Ishikawa (cell line): Measurements from ENCODE around the gene BACH2.

Experiments
- CEBPB ChIP-seq: IDR thresholded peaks from 2 replicates; pipeline ENCODE4 v1.6.1; 2012
- CREB1 ChIP-seq: IDR thresholded peaks from 2 replicates; pipeline ENCODE4 v1.6.1; 2012; ENCODE audit warnings: low read depth
- EGR1 ChIP-seq: IDR thresholded peaks from 2 replicates; pipeline ENCODE4 v1.6.1; 2012
- EP300 ChIP-seq: IDR thresholded peaks from 2 replicates; pipeline ENCODE4 v1.6.1; 2012; ENCODE audit warnings: borderline replicate concordance
- FOXM1 ChIP-seq: IDR thresholded peaks from 2 replicates; pipeline ENCODE4 v1.6.1; 2012; ENCODE audit warnings: low read depth, borderline replicate concordance
- NFIC ChIP-seq: IDR thresholded peaks from 2 replicates; pipeline ENCODE4 v1.6.1; 2012
- RAD21 ChIP-seq: IDR thresholded peaks from 2 replicates; pipeline ENCODE4 v1.6.1; 2012; ENCODE audit warnings: low read depth
- TAF1 ChIP-seq: IDR thresholded peaks from 2 replicates; pipeline ENCODE4 v1.6.1; 2012; ENCODE audit warnings: low read depth, mild to moderate bottlenecking
- TCF12 ChIP-seq: IDR thresholded peaks from 2 replicates; pipeline ENCODE4 v1.6.1; 2012; ENCODE audit warnings: low read depth
- TEAD4 ChIP-seq: IDR thresholded peaks from 2 replicates; pipeline ENCODE4 v1.6.1; 2012
- YY1 ChIP-seq: IDR thresholded peaks from 2 replicates; pipeline ENCODE4 v1.6.1; 2012; ENCODE audit warnings: low read depth
- ZBTB7A ChIP-seq: IDR thresholded peaks from 2 replicates; pipeline ENCODE4 v1.6.1; 2012; ENCODE audit warnings: low read depth
- TF ChIP-seq, protein P1 (sequence below): IDR thresholded peaks from 2 replicates; pipeline ENCODE4 v1.6.1; 2012
- TF ChIP-seq, protein P2 (sequence below): IDR thresholded peaks from 2 replicates; pipeline ENCODE4 v1.6.1; 2012; ENCODE audit warnings: low read depth, mild to moderate bottlenecking
- TF ChIP-seq, protein P3 (sequence below): IDR thresholded peaks from 2 replicates; pipeline ENCODE4 v1.6.1; 2012

BACH2 gene

DNA sequence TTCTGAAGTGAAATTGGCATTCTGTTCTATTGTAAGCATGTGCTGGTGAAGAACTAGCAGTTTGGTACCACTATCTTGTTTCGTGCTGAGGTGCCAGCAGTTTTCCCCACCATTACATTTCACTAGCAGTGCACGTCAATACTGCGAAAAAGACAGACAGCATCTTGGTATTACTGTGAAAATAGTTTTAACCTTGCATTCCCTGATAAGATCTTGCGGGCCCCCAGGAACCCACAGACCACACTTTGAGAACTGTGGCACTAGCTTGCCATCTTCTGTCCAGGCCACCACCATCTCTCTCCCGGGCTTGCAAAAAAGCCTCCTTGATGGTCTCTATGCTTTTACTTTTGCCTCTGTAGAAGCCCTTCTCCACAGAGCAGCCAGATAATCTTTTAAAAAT lies 185.7 kb downstream of the BACH2 start:
- TF ChIP-seq, protein P1, sequence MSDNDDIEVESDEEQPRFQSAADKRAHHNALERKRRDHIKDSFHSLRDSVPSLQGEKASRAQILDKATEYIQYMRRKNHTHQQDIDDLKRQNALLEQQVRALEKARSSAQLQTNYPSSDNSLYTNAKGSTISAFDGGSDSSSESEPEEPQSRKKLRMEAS = no peak
- no peak for TF ChIP-seq CEBPB
- TF ChIP-seq EGR1 = no peak
- TF ChIP-seq RAD21 = no peak

DNA sequence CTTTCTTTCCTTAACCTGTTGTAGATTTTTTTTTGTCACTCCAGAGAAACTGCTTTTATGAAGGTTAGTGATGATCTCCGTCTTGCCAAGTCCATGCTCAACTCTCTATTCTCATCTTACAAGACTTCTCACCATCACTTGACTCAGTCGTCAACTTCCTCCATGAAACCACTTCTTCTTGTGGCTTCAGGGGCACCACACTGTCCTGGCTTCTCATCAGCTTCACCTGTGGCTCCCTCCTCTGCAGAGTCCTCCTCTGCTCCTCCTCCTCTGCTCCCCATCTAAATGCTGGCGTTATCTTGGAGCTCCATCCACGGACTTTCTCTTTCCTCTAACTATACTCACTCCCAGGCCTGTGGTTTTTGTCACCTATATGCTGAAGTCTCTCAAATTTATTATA lies 187.5 kb downstream of the BACH2 start:
- TF ChIP-seq, protein P1 = no peak
- no peak for TF ChIP-seq TEAD4
- no peak for TF ChIP-seq YY1
- TF ChIP-seq RAD21 = no peak
- TF ChIP-seq, protein P2, sequence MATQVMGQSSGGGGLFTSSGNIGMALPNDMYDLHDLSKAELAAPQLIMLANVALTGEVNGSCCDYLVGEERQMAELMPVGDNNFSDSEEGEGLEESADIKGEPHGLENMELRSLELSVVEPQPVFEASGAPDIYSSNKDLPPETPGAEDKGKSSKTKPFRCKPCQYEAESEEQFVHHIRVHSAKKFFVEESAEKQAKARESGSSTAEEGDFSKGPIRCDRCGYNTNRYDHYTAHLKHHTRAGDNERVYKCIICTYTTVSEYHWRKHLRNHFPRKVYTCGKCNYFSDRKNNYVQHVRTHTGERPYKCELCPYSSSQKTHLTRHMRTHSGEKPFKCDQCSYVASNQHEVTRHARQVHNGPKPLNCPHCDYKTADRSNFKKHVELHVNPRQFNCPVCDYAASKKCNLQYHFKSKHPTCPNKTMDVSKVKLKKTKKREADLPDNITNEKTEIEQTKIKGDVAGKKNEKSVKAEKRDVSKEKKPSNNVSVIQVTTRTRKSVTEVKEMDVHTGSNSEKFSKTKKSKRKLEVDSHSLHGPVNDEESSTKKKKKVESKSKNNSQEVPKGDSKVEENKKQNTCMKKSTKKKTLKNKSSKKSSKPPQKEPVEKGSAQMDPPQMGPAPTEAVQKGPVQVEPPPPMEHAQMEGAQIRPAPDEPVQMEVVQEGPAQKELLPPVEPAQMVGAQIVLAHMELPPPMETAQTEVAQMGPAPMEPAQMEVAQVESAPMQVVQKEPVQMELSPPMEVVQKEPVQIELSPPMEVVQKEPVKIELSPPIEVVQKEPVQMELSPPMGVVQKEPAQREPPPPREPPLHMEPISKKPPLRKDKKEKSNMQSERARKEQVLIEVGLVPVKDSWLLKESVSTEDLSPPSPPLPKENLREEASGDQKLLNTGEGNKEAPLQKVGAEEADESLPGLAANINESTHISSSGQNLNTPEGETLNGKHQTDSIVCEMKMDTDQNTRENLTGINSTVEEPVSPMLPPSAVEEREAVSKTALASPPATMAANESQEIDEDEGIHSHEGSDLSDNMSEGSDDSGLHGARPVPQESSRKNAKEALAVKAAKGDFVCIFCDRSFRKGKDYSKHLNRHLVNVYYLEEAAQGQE = no peak
- no peak for TF ChIP-seq EP300
- TF ChIP-seq TAF1 = no peak
- TF ChIP-seq CREB1 = no peak
- no peak for TF ChIP-seq FOXM1

DNA sequence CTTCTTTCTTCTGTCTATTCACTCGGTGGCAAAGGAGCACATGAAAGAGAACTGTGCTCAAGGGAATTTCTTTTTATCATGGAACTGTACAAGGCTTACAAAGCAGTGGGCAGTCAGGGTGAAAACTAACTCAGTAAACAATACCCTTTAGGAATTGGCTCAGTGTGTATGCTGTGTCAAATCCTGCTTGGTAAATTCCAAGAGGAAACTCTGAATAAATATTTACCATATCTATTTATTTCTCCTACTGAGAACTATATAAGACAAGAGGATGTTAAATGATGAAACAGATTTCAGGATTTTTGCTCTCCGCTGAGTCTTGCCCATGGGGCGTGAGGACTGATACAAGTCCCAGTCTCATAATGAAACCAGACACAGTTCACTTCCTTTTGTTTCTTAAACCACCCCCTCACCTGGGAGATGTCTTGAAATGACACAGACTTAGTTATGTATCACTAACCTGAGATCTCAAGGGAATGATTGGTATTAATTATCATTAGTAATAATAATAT lies 188.8 kb downstream of the BACH2 start:
- no peak for TF ChIP-seq RAD21
- TF ChIP-seq TCF12 = no peak
- TF ChIP-seq CEBPB = no peak
- TF ChIP-seq NFIC = no peak
- no peak for TF ChIP-seq TAF1
- no peak for TF ChIP-seq CREB1
- TF ChIP-seq FOXM1 = no peak
- no peak for TF ChIP-seq EGR1
- TF ChIP-seq, protein P2 = no peak
- no peak for TF ChIP-seq TEAD4
- no peak for TF ChIP-seq YY1
- no peak for TF ChIP-seq ZBTB7A

DNA sequence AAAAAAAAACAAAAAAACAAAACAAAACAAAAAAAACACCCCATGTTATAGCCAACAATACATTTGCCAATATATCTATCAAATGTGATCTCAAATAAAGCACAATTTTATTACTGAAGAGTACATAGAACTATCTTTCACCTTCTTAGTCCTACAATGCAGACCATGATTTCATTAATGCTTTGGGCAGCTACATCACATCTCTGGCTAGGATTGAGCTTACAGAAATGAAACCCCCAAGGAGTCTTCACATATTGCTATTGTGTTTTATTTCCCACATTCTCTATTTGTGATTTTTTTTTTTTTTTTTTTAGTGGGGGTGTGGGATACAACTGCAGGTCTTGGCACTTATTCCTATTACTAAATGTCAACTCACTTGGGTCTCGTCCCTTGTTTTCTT lies 189.3 kb downstream of the BACH2 start:
- TF ChIP-seq YY1 (no peak), RAD21 (no peak), EP300 (no peak), NFIC (no peak), ZBTB7A (no peak), EGR1 (no peak), FOXM1 (no peak)

DNA sequence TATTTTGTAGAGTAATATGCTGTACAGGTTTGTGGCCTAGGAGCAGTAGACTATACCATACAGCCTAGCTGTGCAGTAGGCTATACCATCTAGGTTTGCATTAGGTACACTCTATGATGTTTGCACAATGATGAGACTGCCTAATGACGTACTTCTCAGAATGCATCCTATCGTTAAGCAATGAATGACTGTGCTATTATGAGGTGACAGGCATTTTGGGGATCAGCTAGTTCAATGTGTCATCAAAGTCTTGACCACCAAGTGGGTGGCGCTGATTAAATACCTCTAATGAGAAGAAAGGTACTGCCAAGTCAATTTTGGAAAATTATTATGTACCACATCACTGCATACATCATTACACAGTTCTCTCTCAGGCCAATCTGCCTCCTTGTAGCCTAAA lies 190.2 kb downstream of the BACH2 start:
- TF ChIP-seq, protein P3, sequence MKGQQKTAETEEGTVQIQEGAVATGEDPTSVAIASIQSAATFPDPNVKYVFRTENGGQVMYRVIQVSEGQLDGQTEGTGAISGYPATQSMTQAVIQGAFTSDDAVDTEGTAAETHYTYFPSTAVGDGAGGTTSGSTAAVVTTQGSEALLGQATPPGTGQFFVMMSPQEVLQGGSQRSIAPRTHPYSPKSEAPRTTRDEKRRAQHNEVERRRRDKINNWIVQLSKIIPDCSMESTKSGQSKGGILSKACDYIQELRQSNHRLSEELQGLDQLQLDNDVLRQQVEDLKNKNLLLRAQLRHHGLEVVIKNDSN = no peak
- TF ChIP-seq, protein P2 = no peak
- TF ChIP-seq CREB1 = no peak

DNA sequence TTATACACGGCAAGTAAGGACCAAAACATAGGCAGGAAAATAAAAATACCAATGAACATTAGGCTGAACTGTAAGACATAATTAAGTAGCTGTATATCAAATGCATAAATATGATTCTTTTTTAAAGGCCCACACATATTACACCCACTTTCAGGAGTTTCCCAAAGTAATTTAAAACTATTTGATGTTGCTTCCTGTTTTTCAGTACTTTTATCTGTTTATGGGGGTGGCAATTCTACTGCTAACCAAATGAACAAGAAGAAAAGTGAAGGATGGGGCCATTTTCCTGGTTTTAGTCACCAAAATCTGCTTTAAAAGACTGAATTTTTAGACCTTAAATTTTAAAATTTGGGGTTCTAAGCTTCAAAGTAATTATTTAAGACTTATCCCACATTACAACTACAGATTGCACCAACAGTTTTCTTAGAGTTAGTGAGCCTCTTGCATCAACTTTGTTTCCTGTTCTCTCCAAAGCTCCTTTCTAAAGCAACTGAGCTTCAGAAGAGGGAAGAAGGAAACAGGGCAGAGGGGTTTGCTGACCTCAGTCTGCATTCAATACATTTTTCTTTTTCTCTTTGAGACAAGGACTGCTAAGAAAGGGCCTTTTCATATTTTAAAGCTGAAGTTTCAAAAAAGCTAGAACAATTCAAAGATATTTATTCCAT lies 191.0 kb downstream of the BACH2 start:
- TF ChIP-seq EGR1 (no peak), CEBPB (no peak), RAD21 (no peak), CREB1 (no peak), EP300 (no peak), FOXM1 (no peak)
- TF ChIP-seq, protein P3 = no peak
